Activated effector memory CD4-positive, alpha-beta T cell treated with anti-CD3 and anti-CD28 coated beads, Interleukin-2, amount 50 U/mL, for 16 hours (primary cell): ENCODE data around the gene VEGFD.
A peak's percentile ranks its signal among the peaks of the same experiment; 100 is the strongest.
"Not testable (repeated sequence)": the region's sequence is repeated elsewhere in the genome, so short reads cannot be mapped to it uniquely, and the experiment has no call there.

Source experiments
- DNase-seq: peaks from one replicate; pipeline ENCODE4 v3.0.0-alpha.2; 2020

Gene VEGFD

DNA sequence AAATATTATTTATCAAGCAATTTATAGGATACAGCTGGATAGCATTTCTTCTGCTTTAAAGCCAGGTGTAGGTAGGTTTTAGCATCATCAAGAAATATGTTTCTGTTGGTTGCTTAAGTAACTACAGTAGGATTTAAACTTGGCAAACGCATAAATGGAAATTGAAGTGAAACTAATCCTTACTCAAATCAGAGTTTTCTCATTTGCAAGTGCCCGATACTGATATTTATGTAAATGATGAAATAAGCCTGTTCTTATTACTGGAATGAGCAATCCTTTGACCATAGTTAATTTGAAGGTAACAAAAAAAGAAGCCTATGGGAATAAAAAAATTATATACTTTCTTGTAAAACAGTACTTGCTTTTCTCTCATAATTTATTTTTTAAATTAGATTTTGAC is 25.7 kb downstream of the VEGFD start:
- no peak for DNase-seq

DNA sequence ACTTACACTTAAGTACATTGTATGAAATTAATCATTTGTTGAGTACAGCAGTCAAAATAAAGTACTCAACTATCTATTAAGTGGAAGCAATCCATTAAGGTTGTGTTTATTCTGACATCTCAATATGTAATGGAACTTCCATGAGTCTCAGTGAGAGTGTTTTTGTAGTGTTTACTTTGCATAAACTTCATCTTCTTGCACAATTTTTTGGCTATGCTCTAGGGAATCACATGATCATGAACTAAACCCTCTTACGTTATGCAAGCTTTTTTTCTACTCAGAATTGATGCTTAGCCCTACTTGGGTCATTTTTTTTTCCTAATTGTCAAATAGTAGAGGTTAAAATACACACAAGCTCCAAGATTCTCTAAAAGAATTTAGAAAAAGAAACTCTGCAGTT is 27.8 kb downstream of the VEGFD start:
- DNase-seq, result no peak

- no peak for DNase-seq
Observed at GRCh38 chrX:15350329-15350996, 33.8 kb downstream of the VEGFD start.

DNA sequence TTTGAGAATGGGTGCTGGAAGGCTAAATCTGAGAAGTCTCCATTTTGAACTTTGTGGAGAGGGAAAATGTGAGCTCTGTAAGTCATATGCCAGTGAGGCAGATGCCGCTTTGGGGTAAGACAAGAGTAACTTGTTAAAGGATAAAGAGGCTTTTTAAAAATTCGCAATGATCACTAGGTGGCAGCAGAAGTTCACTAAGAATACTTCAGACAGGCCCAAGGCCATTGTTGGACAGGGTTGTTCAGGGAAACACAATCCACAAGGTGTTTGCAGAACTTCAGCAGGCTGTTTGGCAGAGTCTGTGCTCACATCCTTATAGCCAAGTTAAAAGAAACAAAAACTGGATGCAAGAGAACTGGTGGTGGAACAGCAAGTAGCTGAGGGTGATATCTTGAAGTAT is 35.2 kb downstream of the VEGFD start:
- no peak for DNase-seq

- no peak for DNase-seq
Observed at GRCh38 chrX:15345976-15346375, 38.2 kb downstream of the VEGFD start.

GRCh38 chrX:15344106-15344505 is 40.1 kb downstream of the VEGFD start:
- no peak for DNase-seq

DNA sequence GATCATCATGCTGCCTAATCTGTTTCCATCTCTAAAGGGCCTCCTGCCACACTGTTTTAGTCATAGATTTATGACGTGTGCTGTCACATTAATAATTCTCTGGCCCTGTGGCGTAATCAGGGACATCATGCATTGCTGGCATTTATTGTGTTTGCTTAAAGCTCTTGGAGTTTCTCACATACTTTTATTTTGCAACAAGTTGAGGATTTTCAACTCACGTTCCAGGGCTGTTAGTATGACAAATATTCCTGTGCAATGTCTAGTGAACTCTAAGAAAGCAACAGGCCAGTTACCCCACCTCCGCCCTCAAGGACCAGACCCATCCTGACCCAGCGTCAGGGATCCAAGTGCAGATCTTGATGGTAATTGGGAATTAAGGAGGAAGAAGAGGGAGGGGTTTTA is 41.1 kb downstream of the VEGFD start:
- no peak for DNase-seq

GRCh38 chrX:15340867-15341266 is 43.3 kb downstream of the VEGFD start:
- DNase-seq, result no peak

DNA sequence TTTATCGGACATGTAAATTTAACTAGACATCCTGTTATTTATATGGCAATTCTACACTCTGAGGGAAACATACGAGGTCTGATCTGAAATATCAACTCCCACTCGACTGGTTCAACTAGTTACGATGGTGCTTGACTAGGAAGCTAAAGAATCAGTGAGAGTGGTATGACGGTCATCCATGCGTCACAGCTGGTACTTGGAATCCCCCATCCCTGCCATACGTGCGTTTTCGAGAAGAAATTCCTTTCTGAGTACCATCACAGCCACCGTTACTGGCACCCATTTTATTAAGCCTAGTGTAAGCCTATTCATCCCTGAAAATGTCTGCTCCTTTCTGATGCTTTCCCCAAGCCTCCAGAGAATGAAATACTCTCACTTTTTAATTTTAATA is 48.2 kb downstream of the VEGFD start:
- peak; percentile 78 for DNase-seq

- peak; percentile 96 for DNase-seq
Observed at GRCh38 chrX:15335135-15336022, 48.8 kb downstream of the VEGFD start, which contains the start of gene PIGA. PIGA (minus strand) TSS chrX:15335523; CDS start chrX:15331930, 3,593 bp downstream.

DNA sequence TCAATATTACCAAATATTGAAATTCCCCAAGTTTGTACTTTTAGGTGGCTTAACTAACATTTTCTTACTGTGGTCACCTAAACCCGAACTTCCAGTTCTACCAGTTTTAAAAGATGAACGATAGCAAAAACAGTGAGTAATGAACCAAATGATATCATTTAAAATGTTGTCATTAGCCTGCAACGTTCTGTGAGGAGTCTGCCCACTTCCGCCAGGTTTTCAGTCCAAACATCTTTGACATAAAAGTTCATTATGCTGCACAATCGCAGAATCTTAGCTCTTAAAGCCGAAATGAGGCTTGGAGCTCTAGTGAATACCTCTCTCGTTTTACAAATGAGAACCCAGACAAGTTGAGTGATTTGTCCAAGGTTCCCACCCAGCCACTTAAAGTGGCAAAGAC is 49.7 kb downstream of the VEGFD start:
- peak; percentile 60 for DNase-seq

GRCh38 chrX:15328821-15329220 is 55.4 kb downstream of the VEGFD start:
- DNase-seq, result no peak

DNA sequence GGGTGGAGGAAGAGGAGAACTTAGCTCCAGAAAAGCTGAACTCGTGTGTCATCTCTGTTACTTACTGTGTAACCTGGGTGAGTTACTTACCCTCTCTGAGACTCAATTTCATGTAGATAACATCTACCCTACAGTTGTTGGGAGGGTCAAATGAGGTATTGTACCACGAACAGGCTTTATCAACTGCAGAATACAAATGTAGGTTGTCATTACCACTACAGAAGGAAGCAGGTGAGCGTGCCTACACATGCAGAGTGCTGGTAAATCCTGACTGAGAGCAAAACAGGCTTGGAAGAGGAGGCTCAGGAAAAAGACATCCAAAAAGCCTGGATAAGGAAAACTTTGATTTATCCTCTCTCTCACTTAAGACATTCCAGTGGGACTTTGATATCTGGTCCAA is 56.1 kb downstream of the VEGFD start:
- no peak for DNase-seq

- DNase-seq, result no peak
Observed at GRCh38 chrX:15322472-15322871, 61.7 kb downstream of the VEGFD start.

DNA sequence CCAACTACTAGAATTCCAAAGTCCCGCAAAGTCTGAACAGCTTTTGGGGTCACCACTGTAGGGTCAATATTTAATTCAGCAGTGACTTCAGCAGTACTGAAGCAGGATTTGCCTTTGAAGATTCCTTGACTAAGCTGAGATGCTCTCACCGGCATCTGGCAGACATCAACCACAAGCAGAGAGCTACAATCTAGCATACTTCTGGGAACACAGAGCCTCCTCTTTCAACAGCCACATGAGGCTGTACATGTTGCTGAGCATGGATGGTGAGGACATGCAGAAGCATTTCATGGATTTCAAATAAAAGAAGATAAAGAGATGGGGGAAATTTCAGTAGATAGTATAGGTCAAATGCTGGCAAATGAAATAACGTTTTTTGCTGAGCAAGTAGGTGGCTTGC is 62.1 kb downstream of the VEGFD start:
- no peak for DNase-seq

DNA sequence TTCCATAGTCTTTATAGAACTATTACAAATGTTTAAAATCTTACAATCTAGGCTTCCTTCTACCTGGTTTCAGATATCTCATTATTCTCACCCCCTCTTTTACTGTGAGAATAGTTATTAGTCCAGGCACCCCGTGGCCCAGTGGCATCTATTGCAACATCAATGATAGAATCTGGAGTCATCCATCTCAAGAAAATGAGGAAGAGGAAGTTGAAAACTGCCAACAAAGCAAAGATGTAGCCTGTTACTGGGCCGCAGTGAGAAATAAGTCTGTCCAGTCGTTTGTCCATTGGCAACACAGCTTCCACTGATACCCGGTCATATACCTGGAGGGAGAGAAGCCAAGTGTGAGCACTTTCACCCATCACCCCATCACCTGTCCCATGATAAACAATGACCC is 62.8 kb downstream of the VEGFD start:
- no peak for DNase-seq

DNA sequence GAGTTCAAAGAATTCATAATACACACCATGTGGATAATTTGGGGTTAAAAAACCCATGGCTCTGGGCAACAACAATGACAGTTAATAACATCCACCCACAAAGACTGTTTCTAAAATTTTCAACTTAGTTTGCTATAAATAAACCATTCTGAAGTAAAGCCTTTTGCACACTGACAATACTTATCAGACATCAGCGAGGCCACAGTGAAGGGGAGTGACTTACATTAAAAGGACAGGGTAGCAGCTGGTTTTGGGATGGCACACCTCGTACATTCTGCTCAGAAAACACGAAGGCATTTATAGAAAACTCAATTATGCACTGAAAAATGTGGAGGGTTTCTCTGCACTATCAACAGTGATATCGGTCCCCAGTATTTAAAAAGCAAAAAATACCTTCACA is 63.9 kb downstream of the VEGFD start:
- no peak for DNase-seq

DNA sequence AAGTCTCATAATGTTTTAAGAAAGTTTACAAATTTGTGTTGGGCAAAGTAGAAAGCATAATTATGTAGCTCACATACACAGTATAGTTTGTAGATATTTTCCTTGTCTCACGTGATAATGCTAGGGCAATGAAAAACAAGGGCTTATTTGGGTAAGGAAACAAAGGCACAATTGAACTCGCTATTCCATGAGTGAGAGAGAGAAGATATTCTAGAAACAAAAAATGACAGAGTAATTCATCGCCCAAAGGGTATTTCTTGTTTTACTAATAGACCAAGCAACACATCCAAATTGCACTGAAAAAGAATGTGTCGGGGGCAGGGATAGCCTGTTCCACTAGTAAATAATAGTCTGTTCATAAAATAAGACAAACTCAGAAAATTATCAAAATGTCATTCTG is 65.1 kb downstream of the VEGFD start:
- no peak for DNase-seq

DNA sequence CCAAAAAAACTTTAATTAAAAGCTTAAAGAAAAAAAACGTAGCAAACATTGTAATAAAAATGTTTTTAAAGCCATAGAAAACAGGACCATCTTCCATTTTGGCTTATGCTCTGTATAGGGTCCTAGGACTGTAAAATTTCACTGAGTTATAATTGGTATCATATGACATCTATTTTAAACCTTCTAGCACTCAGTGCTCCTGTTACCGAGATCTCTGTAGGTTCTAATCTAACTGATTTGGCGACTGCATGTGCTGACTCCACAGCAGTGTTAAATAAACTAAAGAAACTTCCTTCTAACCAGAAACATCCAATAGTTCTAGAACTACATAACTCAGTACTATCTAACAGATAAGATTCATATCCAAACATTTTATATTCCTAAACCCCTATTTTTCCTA is 68.7 kb downstream of the VEGFD start, which contains the start of gene ASB11:
ASB11 (minus strand) TSS at position 132 of the 400 bp plus-strand sequence; CDS start at position 97, 35 bp downstream.
- no peak for DNase-seq

DNA sequence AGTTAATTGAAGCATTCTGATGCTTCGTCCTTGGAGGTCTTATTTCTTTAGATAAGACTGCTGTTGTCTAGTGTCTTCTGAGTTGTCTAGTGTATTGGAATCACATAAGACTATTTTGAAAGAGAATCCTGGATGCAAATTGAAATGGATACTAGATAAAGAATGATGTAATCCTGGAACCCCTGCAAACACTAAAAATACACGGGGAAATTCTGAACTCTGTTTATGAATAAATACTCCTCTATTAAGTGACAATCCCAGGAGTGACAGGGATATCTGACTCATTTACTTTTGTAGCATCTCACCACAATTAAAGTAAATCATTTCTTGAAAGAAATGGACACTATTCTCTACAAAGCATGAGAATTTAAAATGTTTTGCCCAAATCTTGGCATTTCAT is 69.7 kb downstream of the VEGFD start:
- DNase-seq, result no peak

DNA sequence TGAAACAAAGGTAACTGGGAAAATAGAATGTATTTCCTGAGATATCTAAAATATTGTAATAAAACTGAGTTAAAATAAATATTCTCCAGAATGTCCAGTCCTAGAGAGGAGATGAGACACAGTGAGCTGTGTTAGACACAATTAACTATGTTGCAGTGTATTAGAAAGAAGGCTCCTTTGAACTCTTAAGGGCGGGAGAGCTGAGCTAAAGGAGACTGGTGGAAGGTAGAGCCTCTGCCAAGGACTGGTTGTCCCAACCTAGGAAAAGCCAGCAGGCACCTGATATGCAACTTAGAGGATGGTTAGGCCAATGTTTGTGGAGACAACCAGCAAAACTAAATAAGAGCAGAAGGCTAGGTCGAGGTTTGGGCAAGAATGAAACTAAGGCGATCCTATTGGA is 73.1 kb downstream of the VEGFD start:
- DNase-seq, result no peak

DNA sequence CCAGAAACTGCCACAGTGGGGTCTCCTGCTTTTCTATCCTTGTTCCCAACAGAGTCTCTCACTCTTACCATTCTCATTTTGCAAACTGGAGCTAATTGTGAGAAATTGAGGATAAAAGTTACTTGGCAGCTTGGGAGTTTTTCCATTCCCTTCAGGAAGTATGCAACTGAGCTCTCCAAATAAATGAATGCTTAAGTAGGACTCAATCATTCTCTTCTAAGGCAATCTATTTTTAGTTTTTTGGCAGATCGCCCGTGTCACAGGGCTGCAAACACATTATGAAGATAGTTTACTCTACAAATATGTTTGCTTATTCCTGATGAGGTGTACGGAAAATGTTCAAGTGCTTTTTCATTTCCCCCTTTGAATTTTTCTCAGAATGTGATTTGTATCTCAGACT is 74.1 kb downstream of the VEGFD start:
- no peak for DNase-seq

GRCh38 chrX:15305899-15306298 is 78.3 kb downstream of the VEGFD start:
- DNase-seq, result not testable (repeated sequence)

DNA sequence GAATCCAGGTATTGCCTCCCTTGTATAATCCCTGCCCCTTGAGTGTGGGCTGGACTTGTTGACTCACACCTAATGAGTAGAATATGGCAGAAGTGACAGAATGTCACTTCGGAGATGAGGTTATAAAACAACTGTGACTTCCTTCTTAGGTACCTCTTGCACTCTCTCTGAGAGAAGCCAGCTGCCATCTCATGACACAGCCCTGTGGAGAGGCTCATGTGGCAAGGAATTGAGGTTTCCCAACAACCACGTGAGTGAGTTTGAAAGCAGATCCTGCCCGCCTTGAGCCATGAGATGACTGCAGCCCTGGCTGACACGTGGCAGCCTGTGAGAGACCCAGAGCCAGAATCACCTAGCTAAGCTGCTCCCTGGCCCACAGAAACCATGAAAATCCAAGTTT is 82.3 kb downstream of the VEGFD start:
- no peak for DNase-seq
